ENCODE measurements around the gene DNAH8.

Gene DNAH8, protein sequence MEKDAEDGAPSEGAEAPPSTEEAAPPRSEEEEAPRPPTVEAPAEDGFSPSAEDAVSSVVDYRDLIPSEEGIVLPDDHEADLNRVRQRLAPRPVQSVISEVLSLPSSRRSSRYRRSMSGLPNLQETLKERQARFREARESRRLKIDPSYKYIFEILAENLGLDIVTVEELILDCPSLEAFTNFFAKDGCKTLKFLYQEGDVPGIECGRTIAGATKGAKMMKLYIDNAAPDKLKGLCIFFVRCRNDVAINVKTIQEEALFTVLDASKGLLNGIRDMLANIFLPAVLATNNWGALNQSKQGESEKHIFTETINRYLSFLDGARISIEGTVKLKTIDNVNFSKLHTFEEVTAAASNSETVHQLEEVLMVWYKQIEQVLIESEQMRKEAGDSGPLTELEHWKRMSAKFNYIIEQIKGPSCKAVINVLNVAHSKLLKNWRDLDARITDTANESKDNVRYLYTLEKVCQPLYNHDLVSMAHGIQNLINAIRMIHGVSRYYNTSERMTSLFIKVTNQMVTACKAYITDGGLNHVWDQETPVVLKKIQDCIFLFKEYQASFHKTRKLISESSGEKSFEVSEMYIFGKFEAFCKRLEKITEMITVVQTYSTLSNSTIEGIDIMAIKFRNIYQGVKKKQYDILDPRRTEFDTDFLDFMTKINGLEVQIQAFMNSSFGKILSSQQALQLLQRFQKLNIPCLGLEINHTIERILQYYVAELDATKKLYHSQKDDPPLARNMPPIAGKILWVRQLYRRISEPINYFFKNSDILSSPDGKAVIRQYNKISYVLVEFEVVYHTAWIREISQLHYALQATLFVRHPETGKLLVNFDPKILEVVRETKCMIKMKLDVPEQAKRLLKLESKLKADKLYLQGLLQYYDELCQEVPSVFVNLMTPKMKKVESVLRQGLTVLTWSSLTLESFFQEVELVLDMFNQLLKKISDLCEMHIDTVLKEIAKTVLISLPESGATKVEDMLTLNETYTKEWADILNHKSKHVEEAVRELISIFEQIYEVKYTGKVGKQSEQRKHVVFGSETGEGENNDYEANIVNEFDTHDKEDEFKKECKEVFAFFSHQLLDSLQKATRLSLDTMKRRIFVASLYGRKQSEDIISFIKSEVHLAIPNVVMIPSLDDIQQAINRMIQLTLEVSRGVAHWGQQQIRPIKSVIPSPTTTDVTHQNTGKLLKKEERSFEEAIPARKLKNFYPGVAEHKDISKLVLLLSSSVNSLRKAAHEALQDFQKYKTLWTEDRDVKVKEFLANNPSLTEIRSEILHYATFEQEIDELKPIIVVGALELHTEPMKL (N-terminal part only)

DNA sequence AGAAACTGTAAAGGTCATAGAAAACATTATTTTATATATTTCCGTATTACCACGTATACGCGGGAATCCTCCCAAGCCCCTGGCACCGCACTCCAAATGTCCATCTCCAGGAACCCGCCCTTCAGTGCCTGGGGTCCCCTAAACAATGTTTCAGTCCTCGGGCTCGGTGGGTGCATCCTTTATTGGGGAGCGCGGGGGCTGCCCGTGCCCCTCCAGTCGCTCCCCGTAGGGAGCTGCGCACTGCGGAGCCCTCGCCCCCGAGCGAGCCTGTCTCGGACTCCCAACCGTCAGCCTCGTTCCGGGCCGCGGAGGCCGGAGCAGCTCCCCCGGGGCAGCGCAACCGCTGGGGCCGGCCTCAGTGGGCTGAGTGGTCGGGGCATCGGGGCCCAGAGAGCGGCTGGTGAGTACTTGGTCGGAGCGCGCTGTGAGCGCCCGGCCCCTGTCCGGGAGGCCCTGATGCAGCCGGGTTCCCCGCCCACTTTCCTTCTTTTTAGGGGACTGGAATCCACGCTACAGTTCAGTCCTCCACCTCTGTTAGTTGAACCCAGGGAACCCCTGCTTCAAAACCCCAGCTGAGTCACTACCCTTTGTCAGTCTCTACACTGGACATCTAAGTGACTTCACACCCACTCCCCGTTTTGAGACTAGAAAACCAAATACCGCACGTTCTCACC lies at the start of gene DNAH8:
TSS of gene DNAH8 (plus strand) at position 296 of the 674 bp plus-strand sequence. CDS start 7,499 bp downstream, outside the sequence.
- no peak for DNase-seq

DNA sequence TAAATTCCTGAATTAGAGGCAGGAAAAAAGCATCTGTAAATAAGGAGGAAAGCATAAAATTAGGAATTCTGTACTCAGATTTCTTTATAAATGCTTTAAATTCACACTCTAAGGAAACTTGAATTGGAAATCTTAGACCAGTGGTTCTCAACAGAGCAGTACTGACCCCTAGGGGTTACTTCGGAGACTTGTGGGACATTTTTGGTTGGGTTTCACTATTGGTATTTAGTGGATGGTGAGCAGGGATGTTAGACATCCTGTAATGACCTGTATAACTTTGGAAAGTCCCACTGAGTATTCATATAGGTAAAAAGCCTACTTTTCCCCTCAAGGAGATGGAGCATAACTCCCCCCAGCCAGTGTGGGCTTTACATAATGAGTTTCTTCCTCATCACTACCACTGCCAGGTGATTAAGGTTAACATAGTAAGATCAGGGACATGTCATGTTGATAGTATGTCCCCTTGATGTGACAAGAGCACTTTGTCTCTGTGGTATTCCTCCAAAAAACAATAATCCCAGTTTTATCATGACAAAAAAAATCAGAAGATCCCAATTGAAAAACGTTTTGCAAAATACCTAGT lies 43.1 kb upstream of the DNAH8 start:
- DNase-seq = peak; percentile 46 to 47

DNA sequence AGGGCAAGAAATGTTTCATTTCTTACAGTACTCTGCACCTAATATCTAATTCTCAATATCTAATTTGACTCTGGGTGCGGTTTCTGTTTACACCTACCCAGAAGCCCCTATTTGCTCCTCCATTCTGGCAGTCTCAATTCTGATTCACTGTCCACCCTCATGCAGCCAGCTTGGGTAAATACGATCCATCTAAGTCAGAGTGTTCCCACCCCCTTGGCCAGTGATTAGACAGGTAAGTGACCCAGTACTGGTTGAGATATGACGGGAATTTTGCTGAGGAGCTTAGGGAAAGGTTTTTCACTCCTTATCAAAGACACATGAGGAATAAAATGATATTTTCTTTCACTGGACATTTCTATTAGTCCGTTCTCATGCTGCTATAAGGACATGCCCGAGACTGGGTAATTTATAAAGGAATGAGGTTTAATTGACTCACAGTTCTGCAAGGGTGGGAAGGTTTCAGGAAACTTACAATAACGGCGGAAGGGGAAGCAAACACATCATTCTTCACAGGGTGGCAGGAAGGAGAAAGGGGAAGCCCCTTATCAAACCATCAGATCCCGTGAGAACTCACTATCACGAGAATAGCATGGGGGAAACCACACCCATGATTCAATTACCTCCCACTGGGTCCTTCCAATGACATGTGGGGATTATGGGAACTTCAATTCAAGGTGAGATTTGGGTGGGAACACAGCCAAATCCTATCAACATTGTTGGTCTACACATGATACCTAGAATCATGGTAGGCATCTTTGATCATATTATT lies 41.5 kb upstream of the DNAH8 start:
- no peak for DNase-seq

DNA sequence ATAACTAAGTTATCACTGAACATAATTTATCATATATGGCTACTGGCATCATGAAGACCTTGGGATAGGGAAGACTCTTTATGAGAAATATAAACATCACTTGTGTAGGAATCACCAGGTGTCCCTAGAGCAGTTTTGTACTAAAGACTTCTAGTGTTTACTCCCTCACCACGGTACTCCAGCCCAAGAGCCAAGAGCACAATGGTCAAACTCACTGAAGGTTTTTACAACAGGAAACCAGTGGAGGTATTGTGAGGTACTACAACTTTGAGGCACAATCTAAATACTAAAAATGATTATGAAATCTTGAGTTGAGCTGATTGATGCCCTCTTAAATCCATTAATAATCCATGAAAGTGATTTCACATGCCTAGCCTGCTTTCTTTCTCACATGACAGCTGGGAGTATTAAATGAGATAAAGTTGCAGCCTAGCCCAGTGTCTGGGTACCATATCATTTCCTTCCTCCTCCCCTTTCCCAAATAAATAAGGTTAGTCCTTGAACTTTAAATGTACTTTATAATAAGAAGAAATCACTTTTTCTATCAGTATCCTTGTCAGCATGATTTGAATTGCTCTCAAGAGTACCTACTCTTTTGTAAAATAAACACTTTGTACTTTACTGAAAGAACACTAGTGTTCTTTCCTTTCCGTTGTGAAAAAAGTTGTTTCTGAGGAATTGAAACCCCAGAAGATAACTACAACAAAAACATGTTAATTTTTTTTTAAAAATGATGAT lies 38.7 kb upstream of the DNAH8 start:
- DNase-seq = no peak

DNA sequence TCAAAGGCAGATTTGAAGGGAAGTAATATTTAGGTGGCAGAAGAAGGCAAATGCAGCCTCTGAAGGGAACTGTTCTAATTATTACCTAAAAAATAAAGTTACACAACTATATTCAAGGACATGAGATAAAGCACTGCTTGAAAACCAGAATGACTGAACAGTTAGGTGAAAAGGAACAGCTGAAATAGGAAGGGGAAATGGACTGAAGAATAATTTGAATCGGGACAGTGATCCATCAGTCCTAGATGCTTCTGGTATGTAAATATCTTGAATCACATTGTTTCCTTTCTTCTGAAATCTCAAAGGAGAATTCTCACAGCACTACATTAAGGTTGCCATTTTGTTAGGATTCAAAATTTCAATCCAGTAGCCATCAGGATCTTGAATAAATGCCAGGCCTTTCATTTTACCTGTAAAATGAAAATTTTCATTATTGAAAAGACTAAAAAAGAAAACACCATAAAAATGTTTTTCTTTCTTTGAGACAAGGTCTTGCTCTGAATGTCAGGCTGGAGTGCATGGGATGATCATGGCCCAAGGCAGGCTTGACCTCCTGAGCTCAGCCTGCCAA lies 38.1 kb upstream of the DNAH8 start:
- DNase-seq = no peak

DNA sequence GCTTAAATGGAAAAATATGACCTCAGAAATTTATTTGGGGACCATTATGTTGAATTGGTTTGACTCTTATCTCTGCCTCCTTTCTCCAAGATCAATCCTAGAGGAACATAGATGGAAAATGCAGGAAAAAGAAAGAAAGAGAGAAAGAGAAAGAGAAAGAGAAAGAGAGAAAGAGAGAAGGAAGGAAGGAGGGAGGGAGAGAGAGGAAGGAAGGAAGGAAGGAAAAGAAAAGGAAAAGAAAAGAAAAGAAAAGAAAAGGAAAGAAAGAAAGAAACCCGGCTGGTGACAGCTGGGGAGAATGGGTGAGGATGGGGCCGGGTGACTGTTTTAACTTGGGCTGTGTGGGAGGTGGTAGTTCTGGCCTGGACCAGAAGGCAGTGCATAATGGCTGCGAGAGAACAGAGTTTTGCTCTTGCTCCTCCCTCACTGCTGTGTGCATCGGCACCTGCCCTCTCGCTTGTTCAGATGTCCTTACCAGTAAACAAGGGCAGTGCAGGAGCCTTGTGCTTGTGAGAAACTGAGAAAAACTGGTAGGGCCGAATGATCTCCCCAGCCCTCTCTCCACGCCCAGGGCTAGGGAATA lies 36.8 kb upstream of the DNAH8 start:
- DNase-seq = no peak

DNA sequence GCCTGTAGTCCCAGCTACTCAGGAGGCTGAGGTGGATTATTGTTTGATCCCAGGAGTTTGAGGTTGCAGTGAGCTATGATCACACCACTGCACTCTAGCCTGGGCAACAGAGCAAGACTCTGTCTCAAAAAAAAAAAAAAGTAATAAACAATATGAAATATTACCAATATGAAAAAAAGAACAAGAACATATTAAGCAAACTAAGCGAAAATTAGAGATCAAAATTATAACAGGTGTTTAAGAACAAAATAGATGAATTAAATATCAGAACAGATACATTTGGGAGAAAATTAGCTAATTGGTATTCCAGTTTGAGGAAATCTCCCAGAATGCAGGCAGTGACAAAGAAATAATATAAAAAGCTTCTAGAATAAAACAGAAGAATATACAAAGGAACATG lies 35.4 kb upstream of the DNAH8 start:
- DNase-seq = no peak

DNA sequence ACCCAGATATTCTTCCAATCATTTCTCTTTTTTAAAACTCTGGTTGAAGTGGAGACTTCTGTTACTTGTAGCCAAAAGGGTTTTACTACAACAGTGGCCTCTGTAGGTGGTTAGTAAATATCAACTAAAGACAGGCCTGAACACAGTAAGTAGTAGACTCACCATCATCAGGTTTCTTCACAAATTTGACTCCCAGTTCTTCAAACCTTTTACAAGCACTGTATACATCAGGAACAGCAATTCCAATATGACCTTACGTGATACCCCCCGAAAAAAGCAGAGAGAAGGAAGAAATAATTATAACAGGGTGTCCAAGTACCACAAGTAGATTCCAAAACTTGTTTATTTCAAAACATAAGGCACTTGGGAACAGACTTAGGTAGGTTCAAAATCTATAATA lies 33.3 kb upstream of the DNAH8 start:
- DNase-seq = no peak

DNA sequence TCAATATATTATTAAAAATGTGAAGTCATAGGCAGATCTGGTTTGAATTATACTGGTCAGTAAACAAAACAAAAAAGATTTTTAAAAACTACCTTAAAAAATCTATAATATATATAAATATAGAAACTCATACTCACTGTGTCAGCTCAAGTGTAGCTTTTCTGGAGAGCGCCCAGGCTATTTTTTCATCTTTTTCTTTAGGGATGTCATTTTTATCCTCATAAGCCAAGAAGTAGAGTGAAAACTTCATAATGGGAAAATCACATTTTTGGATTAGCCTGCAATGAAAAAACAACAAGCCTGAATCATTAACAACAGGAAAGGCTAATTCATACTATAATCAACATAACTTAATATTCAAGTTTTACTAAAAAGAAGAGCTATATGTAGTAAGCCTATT lies 30.9 kb upstream of the DNAH8 start:
- DNase-seq = no peak

DNA sequence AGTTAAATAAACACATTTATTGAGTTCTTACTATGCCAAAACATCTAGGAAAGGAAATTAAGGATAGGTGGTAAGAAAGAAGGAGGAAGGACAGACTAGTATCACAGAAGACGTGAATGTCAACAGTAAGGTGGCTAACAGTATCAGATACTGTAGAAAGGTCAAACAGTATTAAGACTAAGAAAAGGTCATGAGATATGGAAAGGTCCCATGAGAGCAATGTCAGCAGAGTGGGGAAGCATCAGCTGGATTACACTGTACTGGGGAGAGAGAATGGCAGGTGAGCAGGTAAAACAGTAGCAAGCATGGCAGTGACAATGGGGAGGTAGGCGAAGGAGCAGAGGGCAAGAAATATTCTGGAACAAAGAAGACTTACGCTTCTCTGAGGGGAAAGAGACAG lies 30.2 kb upstream of the DNAH8 start:
- no peak for DNase-seq

DNA sequence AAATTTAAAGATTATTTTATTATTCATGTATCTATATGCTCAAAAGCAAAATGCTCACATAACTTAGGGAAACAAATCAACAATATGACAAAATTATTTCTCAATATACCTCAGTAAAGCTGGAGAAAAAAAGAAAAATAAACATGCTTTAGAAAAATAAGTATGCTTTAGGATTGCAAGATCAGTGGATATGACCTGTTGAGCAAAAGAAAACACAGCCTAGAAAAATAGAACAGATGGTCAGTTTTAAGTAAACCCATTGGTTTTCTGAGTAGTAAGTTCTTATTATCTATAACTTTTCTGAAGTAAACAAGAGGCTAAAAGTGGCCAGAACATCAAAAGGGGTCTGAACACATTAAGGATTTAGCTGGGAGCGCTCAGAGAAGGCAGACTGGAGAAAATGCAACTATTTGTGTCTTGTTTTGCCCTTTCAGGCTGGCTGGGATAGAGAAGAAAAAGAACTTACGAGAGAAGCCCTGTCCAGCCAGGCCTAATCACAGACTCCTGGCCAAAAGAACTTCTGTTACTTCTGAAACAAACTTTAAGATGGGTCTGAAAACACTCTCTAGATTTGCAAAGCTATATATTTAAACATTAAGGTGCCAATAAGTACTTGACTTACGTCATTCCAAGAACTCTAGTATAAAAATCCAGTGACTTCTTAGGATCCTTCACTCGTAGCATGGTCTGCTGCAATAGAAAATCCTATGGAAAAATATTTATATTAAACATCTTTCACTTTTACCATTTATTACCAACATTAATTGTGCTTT lies 28.7 kb upstream of the DNAH8 start:
- no peak for DNase-seq

DNA sequence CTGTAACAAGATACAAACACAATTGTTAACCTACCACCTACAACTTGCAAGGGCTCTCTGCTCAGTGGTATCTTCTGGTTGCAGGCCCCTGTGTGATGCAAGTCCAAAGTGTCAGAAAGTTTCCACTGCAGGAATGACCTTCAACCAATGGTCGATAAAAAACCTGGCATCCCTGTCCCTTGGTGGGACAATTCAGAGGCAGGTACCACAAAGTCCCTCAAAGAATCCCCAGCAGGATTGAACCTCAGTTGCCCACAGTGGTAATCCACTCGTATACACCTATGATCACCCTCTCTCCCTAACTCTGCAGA lies 28.1 kb upstream of the DNAH8 start:
- no peak for DNase-seq

DNA sequence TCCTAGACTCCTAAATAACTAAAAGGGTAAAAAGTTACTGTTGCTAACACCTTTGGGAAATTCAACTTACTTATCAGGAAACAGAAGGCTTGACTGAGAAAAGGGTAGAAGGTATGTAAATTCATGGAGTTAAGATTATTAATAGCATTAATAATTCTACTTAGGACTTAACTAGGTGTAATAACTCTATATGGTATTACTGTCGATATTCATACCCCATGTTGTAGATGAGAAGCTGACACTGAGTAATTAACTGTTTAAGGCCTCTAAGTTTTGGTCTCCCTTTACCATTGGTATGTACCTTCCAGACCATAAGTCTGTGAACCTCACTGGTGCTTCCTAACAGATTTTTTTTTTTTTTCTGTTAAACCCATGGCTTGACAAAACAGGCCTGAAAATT lies 27.6 kb upstream of the DNAH8 start:
- DNase-seq = no peak

DNA sequence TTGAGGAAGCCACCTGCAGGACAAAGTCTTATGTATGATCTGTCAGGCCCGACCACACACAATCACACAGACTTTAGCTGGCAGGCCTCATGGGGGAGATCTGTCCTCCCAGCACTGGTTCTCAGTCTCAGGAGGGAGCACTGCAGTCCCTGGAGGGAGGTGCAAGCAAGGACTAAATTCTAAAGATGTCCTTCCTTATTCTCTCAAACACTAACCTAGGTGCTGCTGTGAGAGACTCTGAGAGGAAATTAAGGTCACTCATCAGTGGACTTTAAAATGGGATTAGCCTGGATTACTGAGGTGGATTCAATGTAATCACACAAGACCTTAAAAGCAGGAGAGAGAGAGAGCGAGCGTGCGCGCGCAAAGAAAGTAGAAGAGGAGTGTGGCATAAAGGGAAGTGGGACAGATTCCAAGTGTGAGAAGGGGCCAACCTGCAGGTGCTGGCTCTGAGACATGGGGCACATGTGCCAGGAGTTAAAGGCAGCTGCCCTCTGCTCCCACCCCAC lies 26.5 kb upstream of the DNAH8 start:
- DNase-seq = peak in 1 of 2 experiments; percentile 6

DNA sequence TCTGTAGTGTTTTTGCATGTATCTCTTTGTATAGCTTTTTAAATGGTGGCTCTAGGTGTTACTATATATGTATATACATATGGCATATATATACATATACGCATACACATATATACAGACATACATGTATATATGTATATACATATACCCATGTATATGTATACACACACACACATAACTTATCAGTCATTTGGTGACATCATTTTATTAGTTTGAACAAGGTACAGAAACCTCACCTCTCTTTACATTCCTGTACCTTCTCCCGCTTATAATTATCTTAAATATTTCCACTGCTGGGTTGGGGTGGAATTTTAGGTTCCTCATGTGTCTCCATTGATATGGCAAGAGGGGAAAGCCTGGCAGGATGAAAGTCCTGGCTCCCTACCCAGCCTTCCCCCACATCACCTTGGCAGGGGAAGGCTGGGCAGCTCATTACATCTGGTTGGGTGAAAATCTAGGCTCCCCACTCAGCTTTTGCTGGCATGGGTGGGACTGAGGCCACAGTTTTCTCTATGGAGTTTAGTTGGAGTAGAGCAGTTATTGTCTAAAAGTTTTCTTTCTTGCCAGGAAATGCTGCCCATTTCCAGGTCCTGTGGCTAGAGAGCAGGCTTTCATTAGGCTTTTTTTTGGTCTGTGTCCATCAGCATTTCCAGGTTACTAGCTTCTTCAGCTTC lies 19.7 kb upstream of the DNAH8 start:
- DNase-seq = no peak

DNA sequence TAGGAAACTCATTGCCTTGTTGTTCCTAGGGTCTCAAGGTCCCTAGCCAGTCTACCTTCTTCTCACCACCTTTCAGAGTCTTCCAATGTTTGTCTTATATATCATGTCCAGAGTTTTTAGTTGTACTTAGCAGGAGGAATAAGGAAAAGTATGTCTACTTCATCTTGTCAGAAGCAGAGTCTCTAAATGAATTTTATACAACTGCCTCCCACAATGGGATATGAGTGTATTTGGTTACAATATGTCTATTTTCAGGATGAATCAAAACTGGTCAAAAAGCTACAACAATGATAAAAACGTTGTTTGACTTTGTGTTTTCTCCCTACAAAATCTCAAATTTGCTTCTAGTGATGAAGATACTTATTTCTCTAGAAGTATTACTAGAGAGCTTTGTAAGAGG lies 19.2 kb upstream of the DNAH8 start:
- no peak for DNase-seq

DNA sequence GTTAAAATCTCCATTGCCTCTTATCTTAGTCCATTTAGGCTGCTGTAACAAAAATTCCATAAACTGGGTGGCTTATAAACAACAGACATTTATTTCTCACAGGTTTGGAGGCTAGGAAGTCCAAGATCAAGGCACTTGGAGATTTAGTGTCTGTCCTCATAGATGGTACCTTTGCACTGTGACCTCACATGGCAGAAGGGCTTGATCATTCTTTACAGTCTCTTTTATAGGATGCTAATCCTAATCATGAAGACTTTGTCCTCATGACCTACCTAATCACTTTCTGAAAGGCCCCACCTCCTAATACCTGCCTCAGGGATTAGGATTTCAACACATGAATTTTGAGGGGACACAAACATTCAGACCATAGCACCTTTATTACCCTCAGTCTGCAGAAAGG lies 18.8 kb upstream of the DNAH8 start:
- no peak for DNase-seq

DNA sequence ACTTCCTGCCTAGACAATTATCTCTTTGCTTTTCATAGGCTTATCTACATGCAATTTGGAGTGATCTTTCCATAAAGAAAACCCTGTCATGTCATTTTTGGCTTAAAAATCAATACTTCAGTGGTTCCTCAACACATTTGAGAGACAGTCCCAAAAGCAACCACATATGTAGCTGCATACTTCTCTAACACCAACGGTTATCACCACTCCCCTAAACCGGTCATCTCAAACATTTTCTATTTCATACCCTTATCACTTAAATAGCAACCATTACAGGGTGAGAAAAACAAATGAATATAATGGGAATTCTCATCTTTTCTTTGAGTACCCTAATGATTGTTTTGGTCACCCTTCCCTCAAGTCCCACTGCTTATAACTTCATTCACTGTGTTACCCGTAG lies 17.3 kb upstream of the DNAH8 start:
- no peak for DNase-seq
